Common myeloid progenitor, CD34-positive (primary cell): Measurements from ENCODE around the gene NT5M.
"Not testable (repeated sequence)": the region's sequence is repeated elsewhere in the genome, so short reads cannot be mapped to it uniquely, and the experiment has no call there.

Experiments
- CTCF ChIA-PET: fragments of 350-600 bp; sonication (Branson Sonifier 250); formaldehyde crosslinking; loops from one replicate; lab custom pipeline; 2021; ENCODE audit warnings: antibody characterized with exemption; lab: Charles Lee
- POLR2A ChIA-PET: fragments of 350-600 bp; sonication (Branson Sonifier 250); formaldehyde crosslinking; loops from one replicate; lab custom pipeline; 2021; ENCODE audit warnings: antibody characterized with exemption; lab: Charles Lee
- DNase-seq, 3 donors: peaks; one replicate each; pipeline versions ENCODE4 v3.0.0 to v3.0.0-alpha.2; 2013
- H3K27ac ChIP-seq, 2 experiments: 1 replicate in 1 of 2; 2 replicates in 1 of 2; pipeline ENCODE4 v1.7.0; 2013; ENCODE audit warnings: inconsistent platforms in 2 of 2, low read length in 2 of 2, mild to moderate bottlenecking in 2 of 2, low read depth in 1 of 2, moderate library complexity in 1 of 2; ENCODE audit not compliant: severe bottlenecking in 2 of 2, insufficient read depth in 1 of 2, poor library complexity in 1 of 2
- H3K27me3 ChIP-seq, 5 experiments: replicated peaks in 2 of 5; 1 replicate in 3 of 5; 2 replicates in 2 of 5; pipeline versions ENCODE4 v1.6.1 to v1.7.0; 2013; ENCODE audit warnings: low read length in 4 of 5, mild to moderate bottlenecking in 2 of 5, moderate library complexity in 2 of 5, inconsistent platforms in 1 of 5; ENCODE audit not compliant: insufficient read depth in 5 of 5, control insufficient read depth in 4 of 5
- H3K36me3 ChIP-seq, 4 experiments: 1 replicate in 2 of 4; 2 replicates in 2 of 4; pipeline versions ENCODE4 v1.6.1 to v1.7.0; 2013; ENCODE audit warnings: low read length in 3 of 4, control low read depth in 1 of 4, mild to moderate bottlenecking in 1 of 4; ENCODE audit not compliant: control insufficient read depth in 4 of 4, insufficient read depth in 4 of 4
- H3K4me1 ChIP-seq, 4 experiments: 1 replicate in 3 of 4; 2 replicates in 1 of 4; pipeline versions ENCODE4 v1.6.1 to v1.7.1; 2013; ENCODE audit warnings: low read length in 3 of 4, mild to moderate bottlenecking in 3 of 4, control low read depth in 1 of 4, inconsistent platforms in 1 of 4, moderate library complexity in 1 of 4; ENCODE audit not compliant: control insufficient read depth in 4 of 4, insufficient read depth in 4 of 4; ENCODE audit errors: control extremely low read depth in 1 of 4
- H3K4me3 ChIP-seq, 7 experiments: 1 replicate in 4 of 7; 2 replicates in 3 of 7; pipeline versions ENCODE4 v1.5.1 to v1.7.0; 2013; ENCODE audit warnings: mild to moderate bottlenecking in 7 of 7, low read length in 6 of 7, moderate library complexity in 6 of 7, inconsistent platforms in 2 of 7, low read depth in 2 of 7, control low read depth in 1 of 7; ENCODE audit not compliant: insufficient read depth in 4 of 7, control insufficient read depth in 1 of 7; ENCODE audit errors: extremely low read depth in 1 of 7
- H3K9me3 ChIP-seq, 5 experiments: 1 replicate in 4 of 5; 2 replicates in 1 of 5; pipeline versions ENCODE4 v1.6.1 to v1.7.1; 2013; ENCODE audit warnings: low read length in 4 of 5, mild to moderate bottlenecking in 2 of 5, inconsistent platforms in 1 of 5, low read depth in 1 of 5, moderate library complexity in 1 of 5; ENCODE audit not compliant: control insufficient read depth in 4 of 5, insufficient read depth in 2 of 5; ENCODE audit errors: control extremely low read depth in 1 of 5
- WGBS: methylation state at CpG from one replicate; pipeline ENCODE4 v1.1.5; 2013; ENCODE audit not compliant: insufficient coverage; 5-methylcytosine and 5-hydroxymethylcytosine counted together

NT5M gene

DNA sequence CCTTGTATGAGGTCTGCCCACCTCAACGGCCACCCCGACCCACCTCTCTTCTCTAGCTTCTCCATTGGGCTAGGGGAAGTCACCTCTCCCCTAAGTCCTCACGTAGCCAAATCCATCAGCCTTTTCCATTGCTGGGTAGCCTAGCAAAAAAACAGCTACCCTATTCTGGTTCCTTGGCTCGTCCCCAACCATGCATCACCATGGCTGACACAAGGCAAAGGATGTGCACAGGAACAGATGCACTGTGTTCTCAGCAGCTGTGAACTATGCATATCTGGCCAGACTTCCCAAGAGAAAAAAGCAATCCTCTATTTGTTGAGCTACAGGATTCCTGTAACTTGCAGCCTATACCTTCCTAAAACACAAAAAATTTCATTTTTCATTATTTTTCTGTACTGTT, 44.2 kb upstream of the NT5M start:
- Histone ChIP-seq H3K27ac (no peak overlapping the region), H3K36me3 (peaks cover 24 to 74% (median 55%) of the 10 kb centered on the region in 4 experiments), H3K4me1 (no peaks in the 10 kb centered on the region), H3K27me3 (no peaks in the 10 kb centered on the region), H3K9me3 (no peaks in the 10 kb centered on the region), H3K4me3 (no peak overlapping the region)
- CTCF ChIA-PET, result interaction anchor here (1.1 kb wide), 2 partner anchors 19 to 51 kb away, joined by 3 to 4 read pairs; no protein-coding TSS in a partner anchor
- POLR2A ChIA-PET, result interaction anchor here (0.7 kb wide), 1 partner anchor 73 kb away, joined by 3 read pairs; no protein-coding TSS in a partner anchor
- no peak for DNase-seq
- WGBS, result 95% methylated on average over 4 of the region's 4 CpGs

DNA sequence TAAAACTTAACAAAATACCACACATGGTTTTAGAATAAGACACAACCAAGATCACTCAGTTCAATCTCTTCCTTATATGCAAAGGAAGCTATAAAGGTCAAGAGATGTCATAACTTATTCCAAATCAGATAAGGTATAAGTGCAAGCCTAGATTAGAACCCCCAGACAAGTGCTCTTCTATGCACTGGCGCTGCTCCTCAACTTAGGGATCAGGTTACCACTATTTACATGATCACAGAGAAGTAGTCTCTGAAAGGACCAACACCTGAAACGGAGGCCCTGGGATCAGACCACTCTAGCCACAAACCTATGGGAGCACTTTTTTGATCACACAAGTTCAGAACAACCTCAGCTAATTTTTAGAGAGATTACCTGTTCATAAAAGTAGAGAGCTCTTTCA, 38.7 kb upstream of the NT5M start:
- H3K27me3 ChIP-seq, result no peaks in the 10 kb centered on the region
- H3K4me1 ChIP-seq, result no peaks in the 10 kb centered on the region
- H3K9me3 ChIP-seq, result no peaks in the 10 kb centered on the region
- CTCF ChIA-PET, result interaction anchor here (1.0 to 7.8 kb wide), 2 partner anchors 14 to 49 kb away, joined by 3 to 57 read pairs; no protein-coding TSS in a partner anchor
- DNase-seq, result no peak
- POLR2A ChIA-PET, result no interaction called here
- peaks cover 25 to 71% (median 48%) of the 10 kb centered on the region in 4 experiments for H3K36me3 ChIP-seq
- H3K27ac ChIP-seq, result no peak overlapping the region
- H3K4me3 ChIP-seq, result no peak overlapping the region
- 100% methylated on average over 1 of the region's 2 CpGs for WGBS

DNA sequence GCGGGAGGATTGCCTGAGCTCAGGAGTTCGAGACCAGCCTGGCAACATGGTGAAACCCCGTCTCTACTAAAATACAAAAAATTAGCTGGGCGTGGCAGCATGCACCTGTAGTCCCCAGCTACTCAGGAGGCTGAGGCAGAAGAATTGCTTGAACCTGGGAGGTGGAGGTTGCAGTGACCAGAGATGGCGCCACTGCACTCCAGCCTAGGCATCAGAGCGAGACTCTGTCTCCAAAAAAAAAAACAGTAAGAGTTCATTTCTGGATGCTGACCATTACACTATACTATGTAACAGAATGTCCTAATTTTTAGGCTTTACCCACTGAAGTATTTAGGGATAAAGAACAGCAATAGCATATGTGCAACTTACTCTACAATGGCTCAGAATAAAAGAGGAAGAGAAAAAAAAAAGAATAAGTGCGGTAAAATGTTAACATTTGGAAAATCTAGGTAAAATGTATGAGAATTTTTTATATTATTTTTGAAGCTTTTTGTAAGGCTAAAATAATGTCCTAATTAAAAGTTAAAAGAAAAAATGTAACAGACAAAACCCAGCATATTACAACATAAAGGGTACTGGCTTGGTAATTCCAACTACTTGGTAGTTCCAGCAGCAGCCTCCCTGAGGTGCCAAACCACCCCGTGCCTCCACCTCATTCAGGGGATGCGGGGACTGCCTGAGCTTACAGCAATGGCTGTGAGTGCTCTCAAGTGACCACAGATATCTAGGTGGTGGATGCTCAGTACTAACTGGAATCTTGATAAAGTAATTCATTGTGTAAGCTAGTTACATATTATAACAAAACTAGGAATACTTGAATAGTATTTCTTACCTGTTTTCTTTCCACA, 33.0 kb upstream of the NT5M start:
- no peak overlapping the region for H3K27ac ChIP-seq
- no peaks in the 10 kb centered on the region for H3K4me1 ChIP-seq
- POLR2A ChIA-PET, result interaction anchor here (0.9 kb wide), 1 partner anchor 14 kb away, joined by 3 read pairs; no protein-coding TSS in a partner anchor
- no peak overlapping the region for H3K4me3 ChIP-seq
- no peaks in the 10 kb centered on the region for H3K9me3 ChIP-seq
- WGBS, result 83% methylated on average over 5 of the region's 9 CpGs
- DNase-seq, result peak in 2 of 3 donors; percentile 19 to 25
- H3K36me3 ChIP-seq, result peaks cover 23 to 67% (median 43%) of the 10 kb centered on the region in 4 experiments
- H3K27me3 ChIP-seq, result no peaks in the 10 kb centered on the region
- CTCF ChIA-PET, result interaction anchor here (0.6 to 7.8 kb wide), 20 partner anchors 7 to 384 kb away, joined by 3 to 57 read pairs (median 4); partner anchors contain the start of genes COPS3 and FLCN

DNA sequence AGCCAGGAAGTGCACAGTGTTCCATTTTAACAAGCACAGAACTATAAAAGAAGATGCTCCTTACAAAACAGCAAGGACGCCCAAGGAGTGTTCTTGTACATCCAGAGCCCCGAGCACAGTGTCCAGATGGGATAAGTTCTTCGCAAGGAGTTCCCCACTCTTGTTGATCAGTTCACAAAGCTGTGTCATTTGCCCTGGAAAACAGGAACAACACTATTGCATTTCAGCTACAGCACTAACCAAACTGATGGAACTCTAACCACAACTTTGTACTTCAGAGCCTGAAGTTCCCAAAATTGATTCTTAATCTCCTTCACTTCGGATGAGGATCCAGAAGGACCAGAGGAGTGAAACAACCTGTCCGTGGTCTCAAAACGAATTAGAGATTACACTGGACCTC, 27.2 kb upstream of the NT5M start:
- Histone ChIP-seq H3K36me3 (peaks cover 7 to 28% (median 26%) of the 10 kb centered on the region in 4 experiments), H3K9me3 (no peaks in the 10 kb centered on the region), H3K27ac (no peak overlapping the region), H3K4me1 (peaks cover 9 to 42% (median 29%) of the 10 kb centered on the region in 4 experiments), H3K4me3 (no peak overlapping the region), H3K27me3 (no peaks in the 10 kb centered on the region)
- POLR2A ChIA-PET, result no interaction called here
- DNase-seq, result peak; percentile 31 to 69 (median 33)
- WGBS, result 64% methylated on average over 6 of the region's 6 CpGs
- CTCF ChIA-PET, result interaction anchor here (0.7 to 1.8 kb wide), 7 partner anchors 10 to 68 kb away, joined by 3 to 7 read pairs (median 3); no protein-coding TSS in a partner anchor

DNA sequence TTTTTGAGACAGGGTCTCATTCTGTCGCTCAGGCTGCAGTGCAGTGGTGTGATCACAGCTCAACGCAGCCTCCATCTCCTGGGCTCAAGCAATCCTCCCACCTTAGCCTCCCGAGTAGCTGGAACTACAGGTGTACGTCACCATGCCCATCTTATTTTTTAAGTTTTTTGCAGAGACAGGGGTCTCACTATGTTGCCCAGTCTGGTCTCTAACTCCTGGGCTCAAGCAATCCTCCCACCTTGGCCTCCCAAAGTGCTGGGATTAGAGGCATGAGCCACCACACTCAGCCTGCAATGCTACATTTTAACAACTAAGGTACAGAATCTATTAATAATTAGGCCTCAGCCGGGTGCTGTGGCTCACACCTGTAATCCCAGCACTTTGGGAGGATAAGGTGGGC, 25.7 kb upstream of the NT5M start:
- not testable (repeated sequence) for H3K9me3 ChIP-seq, H3K4me3 ChIP-seq, H3K27ac ChIP-seq, DNase-seq, H3K27me3 ChIP-seq
- Histone ChIP-seq H3K4me1 (peaks cover 16 to 51% (median 36%) of the 10 kb centered on the region in 4 experiments), H3K36me3 (peaks cover 7 to 23% (median 22%) of the 10 kb centered on the region in 4 experiments)
- CTCF ChIA-PET, result interaction anchor here (1.0 to 1.1 kb wide), 3 partner anchors 9 to 28 kb away, joined by 3 to 4 read pairs (median 4); no protein-coding TSS in a partner anchor
- WGBS, result 95% methylated on average over 5 of the region's 5 CpGs
- POLR2A ChIA-PET, result interaction anchor here (0.6 kb wide), 1 partner anchor 12 kb away, joined by 4 read pairs; no protein-coding TSS in a partner anchor

DNA sequence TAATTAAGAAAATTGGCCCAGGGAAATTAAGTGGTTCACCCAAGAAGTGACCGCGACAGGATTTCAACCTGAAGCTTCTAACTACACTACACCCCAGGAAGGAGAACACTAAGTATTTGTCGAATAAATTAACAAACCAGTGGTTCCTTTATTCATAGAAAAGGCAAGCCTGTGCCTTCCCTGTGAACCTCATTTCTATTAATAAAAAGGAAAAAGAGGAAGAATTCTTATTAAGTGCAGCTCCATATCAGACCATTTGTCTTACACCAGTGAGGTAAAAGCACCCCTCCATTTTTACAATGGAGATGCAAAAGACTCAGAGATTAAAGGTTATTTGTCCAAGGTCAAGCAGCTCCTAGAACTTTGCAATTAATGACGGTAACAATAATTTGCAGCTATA, 23.9 kb upstream of the NT5M start:
- Histone ChIP-seq H3K27me3 (no peaks in the 10 kb centered on the region), H3K4me1 (peaks cover 16 to 59% (median 36%) of the 10 kb centered on the region in 4 experiments), H3K9me3 (no peaks in the 10 kb centered on the region), H3K27ac (peak overlapping the region in 1 of 2 experiments; percentile 96), H3K4me3 (peak overlapping the region in 3 of 7 experiments; percentile 88 to 94 (median 94)), H3K36me3 (peaks cover 0 to 12% (median 4%) of the 10 kb centered on the region in 4 experiments)
- ChIA-PET CTCF (interaction anchor here (1.6 to 2.4 kb wide), 3 partner anchors 9 to 27 kb away, joined by 4 to 6 read pairs (median 6); no protein-coding TSS in a partner anchor), POLR2A (interaction anchor here (1.1 to 2.6 kb wide), 2 partner anchors 26 to 562 kb away, joined by 3 to 17 read pairs; no protein-coding TSS in a partner anchor)
- 88% methylated on average over 3 of the region's 4 CpGs for WGBS
- peak in 1 of 3 donors; percentile 7 for DNase-seq
